ENCODE results near the gene FICD.

DNA sequence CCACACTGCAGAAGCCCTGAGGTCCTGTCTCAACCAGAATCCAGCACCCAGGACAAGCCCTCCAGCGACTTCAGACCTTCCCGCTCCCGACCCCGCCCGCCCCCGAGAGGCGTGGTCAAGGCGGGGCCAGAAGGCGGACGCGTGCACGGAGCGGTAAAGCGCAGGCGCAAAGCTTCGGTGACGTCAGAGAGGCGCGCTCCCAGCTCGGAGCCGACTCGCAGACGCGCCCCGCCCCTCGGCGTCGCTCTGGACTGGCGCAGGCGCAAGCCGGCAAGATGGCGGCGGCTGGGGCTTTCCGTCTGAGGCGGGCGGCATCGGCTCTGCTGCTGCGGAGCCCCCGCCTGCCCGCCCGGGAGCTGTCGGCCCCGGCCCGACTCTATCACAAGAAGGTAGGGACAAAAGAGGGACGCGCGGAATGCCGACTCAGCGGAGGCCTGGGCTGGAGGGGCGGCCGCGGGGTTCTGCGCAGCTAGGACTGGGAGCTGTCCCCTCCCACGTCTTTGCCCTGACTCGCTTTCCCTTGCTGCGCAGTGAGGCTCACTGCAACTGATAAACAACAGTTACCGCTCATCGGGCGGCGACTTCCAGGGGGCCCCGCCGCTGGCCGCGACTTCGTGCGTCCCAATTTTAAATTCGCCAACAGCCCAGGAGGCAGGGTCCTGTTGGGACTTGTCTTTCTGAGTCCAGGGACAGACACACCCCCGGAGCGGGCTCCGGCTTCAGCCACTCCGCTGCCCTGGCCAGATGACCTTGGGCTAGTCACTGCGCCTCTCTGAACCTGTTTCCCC, 47.5 kb downstream of the FICD start, which contains the start of gene ISCU:
- TF ChIP-seq, protein P1, sequence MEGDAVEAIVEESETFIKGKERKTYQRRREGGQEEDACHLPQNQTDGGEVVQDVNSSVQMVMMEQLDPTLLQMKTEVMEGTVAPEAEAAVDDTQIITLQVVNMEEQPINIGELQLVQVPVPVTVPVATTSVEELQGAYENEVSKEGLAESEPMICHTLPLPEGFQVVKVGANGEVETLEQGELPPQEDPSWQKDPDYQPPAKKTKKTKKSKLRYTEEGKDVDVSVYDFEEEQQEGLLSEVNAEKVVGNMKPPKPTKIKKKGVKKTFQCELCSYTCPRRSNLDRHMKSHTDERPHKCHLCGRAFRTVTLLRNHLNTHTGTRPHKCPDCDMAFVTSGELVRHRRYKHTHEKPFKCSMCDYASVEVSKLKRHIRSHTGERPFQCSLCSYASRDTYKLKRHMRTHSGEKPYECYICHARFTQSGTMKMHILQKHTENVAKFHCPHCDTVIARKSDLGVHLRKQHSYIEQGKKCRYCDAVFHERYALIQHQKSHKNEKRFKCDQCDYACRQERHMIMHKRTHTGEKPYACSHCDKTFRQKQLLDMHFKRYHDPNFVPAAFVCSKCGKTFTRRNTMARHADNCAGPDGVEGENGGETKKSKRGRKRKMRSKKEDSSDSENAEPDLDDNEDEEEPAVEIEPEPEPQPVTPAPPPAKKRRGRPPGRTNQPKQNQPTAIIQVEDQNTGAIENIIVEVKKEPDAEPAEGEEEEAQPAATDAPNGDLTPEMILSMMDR (IDR thresholded peaks at IDR 0.05) = no peak
- TF ChIP-seq POLR2AphosphoS5 (IDR thresholded peaks at IDR 0.05; ENCODE audit: low read depth, low read length) (peak; percentile 67), REST (IDR thresholded peaks at IDR 0.05; ENCODE audit: insufficient read depth in 1 of 2, low read depth in 2 of 2, low read length in 1 of 2) (no peak; a peak in 1 of 4 replicates), SIN3A (IDR thresholded peaks at IDR 0.05; ENCODE audit: borderline replicate concordance, insufficient read depth, low read depth, low read length) (peak; percentile 23)
